ENCODE data around the gene EPC1.
"Not testable (repeated sequence)": the region's sequence is repeated elsewhere in the genome, so short reads cannot be mapped to it uniquely, and the experiment has no call there.

The EPC1 gene

DNA sequence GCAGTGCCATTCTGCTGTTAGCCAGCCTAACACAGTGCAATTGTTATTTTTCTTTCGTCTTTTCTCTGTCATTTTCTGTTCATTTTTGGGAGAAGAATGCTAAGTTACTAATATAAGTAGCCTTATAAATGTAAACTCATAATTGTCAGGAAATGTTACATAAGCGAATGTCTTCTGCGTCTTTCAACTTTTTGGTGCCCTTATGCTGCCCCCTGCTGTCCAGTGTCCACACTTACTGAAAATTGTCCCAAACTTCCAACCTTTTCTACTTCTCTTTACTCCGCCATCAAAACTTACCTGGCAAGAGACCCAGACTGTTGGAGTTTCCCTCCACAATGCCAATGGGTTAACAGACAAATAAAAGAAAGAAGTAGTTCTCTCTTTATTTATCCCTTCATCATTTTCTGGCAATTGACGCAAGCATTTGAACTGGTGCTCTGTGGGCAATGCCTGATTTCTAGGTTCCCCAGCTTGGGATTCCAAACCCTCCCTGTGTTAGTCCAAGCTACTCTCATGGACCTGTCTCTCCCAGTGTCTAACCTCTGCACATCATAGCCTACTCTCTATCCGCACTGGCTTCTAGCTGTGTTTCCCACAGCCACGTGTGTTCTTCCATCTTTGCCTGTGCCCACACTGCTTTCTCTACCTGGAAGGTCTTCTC is 21.0 kb upstream of the EPC1 start:
- DNase-seq (ENCODE audit: low read depth), result peak; percentile 70
- TF ChIP-seq, protein P1, sequence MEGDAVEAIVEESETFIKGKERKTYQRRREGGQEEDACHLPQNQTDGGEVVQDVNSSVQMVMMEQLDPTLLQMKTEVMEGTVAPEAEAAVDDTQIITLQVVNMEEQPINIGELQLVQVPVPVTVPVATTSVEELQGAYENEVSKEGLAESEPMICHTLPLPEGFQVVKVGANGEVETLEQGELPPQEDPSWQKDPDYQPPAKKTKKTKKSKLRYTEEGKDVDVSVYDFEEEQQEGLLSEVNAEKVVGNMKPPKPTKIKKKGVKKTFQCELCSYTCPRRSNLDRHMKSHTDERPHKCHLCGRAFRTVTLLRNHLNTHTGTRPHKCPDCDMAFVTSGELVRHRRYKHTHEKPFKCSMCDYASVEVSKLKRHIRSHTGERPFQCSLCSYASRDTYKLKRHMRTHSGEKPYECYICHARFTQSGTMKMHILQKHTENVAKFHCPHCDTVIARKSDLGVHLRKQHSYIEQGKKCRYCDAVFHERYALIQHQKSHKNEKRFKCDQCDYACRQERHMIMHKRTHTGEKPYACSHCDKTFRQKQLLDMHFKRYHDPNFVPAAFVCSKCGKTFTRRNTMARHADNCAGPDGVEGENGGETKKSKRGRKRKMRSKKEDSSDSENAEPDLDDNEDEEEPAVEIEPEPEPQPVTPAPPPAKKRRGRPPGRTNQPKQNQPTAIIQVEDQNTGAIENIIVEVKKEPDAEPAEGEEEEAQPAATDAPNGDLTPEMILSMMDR (conservative IDR thresholded peaks at IDR 0.05; ENCODE audit: low read length), result peak; percentile 83
- H3K4me3 ChIP-seq (ENCODE audit: low read length), result no peak overlapping the region

DNA sequence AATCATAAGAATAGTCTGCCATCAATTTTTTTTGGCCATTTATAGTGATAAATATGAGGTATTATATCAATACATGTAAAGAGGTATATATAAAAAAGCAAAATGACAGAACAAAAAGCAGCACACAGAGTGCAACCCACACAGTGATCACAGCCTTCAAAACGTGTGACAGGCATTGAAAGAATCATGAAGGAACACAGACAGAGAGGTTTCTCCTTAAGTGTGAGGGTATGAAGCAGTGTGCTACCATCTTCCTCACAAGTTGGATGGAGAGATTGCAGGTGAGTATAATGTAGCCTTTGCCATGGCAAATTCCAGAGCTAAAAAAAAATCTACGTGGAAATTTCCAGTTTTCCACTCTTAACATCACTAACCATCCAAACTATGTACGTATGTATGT is 19.6 kb upstream of the EPC1 start:
- no peak for DNase-seq (ENCODE audit: low read depth)
- TF ChIP-seq, protein P1 (conservative IDR thresholded peaks at IDR 0.05; ENCODE audit: low read length), result no peak
- H3K4me3 ChIP-seq (ENCODE audit: low read length), result no peak overlapping the region

DNA sequence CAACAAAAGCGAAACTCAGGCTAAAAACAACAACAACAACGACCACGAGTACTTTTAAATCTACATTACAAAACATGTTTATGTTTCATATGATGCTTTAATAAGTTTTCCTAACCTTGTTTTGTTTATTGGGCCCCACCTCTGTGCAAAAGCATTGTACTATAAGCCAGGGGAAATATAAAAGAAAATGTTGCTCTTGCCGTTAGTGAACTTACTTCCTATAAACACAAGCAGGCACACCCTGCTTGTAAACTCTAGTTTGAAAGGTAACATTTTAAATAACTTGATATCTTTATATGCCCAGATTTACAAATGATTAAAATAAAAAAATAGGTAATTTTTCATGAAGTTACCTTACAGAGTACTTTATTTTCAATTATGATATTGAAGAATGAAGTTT is 19.2 kb upstream of the EPC1 start:
- TF ChIP-seq, protein P1 (conservative IDR thresholded peaks at IDR 0.05; ENCODE audit: low read length), result no peak
- no peak overlapping the region for H3K4me3 ChIP-seq (ENCODE audit: low read length)
- no peak for DNase-seq (ENCODE audit: low read depth)

DNA sequence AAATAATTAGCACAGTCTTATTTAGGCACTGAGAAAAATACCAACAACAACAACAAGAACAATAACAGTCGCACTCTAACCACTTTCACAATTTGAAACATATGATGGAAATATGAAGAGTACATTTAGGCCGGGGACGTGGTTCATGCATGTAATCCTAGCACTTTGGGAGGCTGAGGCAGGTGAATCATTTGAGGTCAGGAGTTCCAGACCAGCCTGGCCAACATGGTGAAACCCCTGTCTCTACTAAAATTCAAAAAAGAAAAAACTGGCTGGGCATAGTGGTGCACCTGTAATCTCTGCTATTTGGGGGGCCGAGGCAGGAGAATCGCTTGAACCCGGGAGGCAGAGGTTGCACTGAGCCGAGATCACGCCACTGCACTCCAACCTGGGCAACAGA is 18.4 kb upstream of the EPC1 start:
- DNase-seq (ENCODE audit: low read depth); H3K4me3 ChIP-seq (ENCODE audit: low read length): not testable (repeated sequence)

DNA sequence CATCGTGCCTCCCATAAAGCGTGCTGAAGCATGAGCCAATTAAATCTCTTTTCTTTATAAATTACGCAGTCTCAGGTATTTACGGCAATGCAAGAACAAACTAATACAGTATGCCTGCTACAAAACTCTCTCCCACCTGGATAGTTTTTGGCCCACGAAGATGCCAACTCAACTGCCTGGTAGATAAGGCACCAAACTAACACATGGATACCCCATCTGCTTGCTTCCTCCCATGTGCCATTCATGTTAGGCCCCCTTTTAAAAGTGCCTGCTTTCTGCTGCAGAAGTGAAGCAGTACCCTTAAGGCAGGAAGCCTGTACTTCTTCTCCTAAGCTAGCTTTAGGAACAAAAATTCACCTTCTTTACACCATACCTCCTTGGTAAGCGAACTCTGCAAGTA is 15.6 kb upstream of the EPC1 start:
- TF ChIP-seq, protein P1 (conservative IDR thresholded peaks at IDR 0.05; ENCODE audit: low read length), result no peak
- H3K4me3 ChIP-seq (ENCODE audit: low read length), result no peak overlapping the region
- DNase-seq (ENCODE audit: low read depth), result no peak

DNA sequence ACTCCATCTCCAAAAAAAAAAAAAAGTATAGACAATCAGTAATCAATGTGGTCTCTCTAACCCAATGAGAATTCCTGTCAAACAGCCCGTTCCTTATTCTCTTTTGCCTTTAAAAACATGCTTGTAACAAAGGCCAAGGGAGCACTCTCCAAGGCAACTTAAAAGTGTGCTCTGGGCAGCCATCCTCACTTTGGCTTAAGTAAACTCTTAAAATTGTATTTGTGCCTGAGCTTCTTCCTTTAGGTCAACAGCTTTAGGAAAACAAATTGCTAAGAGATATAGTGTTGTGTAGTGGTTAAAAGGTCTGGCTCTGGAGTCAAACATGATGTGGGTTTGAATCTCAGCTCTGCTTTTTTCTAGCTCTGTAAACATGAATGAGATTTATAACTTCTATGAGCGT is 13.9 kb upstream of the EPC1 start:
- TF ChIP-seq, protein P1 (conservative IDR thresholded peaks at IDR 0.05; ENCODE audit: low read length), result no peak
- H3K4me3 ChIP-seq (ENCODE audit: low read length), result no peak overlapping the region
- no peak for DNase-seq (ENCODE audit: low read depth)

DNA sequence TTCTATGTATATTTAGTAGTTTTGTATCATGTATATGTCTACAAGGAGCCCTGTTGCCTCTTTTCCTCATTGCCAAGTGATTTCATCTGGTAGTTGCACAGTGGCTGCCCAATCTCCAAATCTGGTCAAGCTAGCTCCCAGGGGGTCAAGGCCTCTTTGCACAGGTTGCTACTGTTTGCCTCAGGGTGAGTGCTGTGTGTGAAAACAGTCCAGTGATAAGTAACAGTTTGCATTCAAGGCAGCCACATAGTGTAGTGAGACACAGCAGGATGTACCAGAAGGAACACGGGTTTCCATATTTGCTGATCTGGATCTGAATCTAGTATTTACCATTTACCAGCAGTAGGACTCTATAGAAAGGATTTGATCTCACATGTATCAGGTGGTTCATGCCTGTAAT is 13.3 kb upstream of the EPC1 start:
- no peak overlapping the region for H3K4me3 ChIP-seq (ENCODE audit: low read length)
- no peak for DNase-seq (ENCODE audit: low read depth)
- TF ChIP-seq, protein P1 (conservative IDR thresholded peaks at IDR 0.05; ENCODE audit: low read length), result no peak

All from AG10803 (cell line).